Measurements from ENCODE around the gene LMO3. TPM values are rescaled to one million over a fixed set of nuclear protein-coding genes. Genes with fewer than 3 reads are reported as not detected.

Gene LMO3
- total and polyA plus RNA-seq, 2 of the 8 experiments (the other 6 are each of a cell fraction or from before 2014, with no cell fraction given) = 4.7 to 16.7 TPM

DNA sequence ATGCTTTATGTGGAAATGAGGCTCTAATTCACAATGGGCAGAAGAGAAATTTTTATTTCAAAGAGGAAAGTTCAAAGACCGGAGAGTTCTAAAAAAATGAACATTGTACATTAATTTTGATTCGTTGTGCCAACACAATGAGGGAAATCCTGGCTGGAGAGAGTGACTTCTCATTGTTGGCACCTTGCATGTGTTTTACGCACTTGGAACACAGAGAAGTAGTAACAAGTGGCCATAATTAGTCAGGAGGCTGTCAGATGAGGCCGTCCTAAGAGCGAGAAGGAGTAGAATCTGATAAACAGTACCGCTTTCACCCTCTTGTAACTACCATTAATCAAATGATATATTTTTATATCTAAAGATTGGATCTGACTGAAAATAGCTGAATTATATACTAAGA, 6.9 kb downstream of the LMO3 start:
- 90% methylated on average over 6 of the region's 6 CpGs; no CpG with 5 or more reads in 1 of the 2 experiments for WGBS, 2 experiments (ENCODE audit: extremely low coverage in 1 of 2, insufficient coverage in 1 of 2, insufficient read length in 1 of 2, insufficient replicate concordance in 2 of 2, low coverage in 1 of 2, low lambda C conversion rate in 2 of 2, missing lambda C conversion rate in 1 of 2)
- Histone ChIP-seq H4K5ac (ENCODE audit: insufficient read length, low read depth, low read length) (no peak overlapping the region), H3K9me3 (ENCODE audit: insufficient read depth in 2 of 2, low read depth in 1 of 2, low read length in 1 of 2) (no peaks in the 10 kb centered on the region), H3K27ac (ENCODE audit: low read depth, low read length) (no peak overlapping the region), H3K79me1 (ENCODE audit: low read depth, low read length) (no peaks in the 10 kb centered on the region), H2BK12ac (ENCODE audit: low read depth, low read length) (no peak overlapping the region), H3K27me3 (replicated peaks in 1 of 4; ENCODE audit: control insufficient read depth in 3 of 4, extremely low read depth in 1 of 4, insufficient read depth in 3 of 4, low read length in 3 of 4) (no peaks in the 10 kb centered on the region), H3K4me3 (ENCODE audit: extremely low read depth in 1 of 4, insufficient read depth in 2 of 4, low read depth in 3 of 4, low read length in 4 of 4) (no peak overlapping the region), H3K23ac (ENCODE audit: insufficient read length) (no peak overlapping the region), H2BK20ac (ENCODE audit: low read length) (no peak overlapping the region), H4K8ac (ENCODE audit: extremely low read depth, insufficient read depth, low read length) (no peak overlapping the region), H3K23me2 (ENCODE audit: low read depth, low read length) (no peaks in the 10 kb centered on the region), H4K20me1 (replicated peaks in 1 of 2; ENCODE audit: control insufficient read depth in 1 of 2, insufficient read depth in 2 of 2, low read length in 2 of 2) (no peaks in the 10 kb centered on the region), H3K14ac (ENCODE audit: insufficient read length) (no peak overlapping the region), H3K36me3 (ENCODE audit: control insufficient read depth in 2 of 4, insufficient read depth in 4 of 4, low read length in 3 of 4) (no peaks in the 10 kb centered on the region), H2BK15ac (ENCODE audit: low read length) (no peak overlapping the region), H3K79me2 (ENCODE audit: control insufficient read depth in 1 of 2, insufficient read depth in 2 of 2, low read length in 2 of 2) (no peaks in the 10 kb centered on the region; a peak in 1 of 4 replicates), H3K18ac (ENCODE audit: extremely low read depth, low read length) (no peak overlapping the region), H3K4ac (replicated peaks; ENCODE audit: insufficient read length, low read depth, low read length) (no peak overlapping the region), H4K91ac (replicated peaks; ENCODE audit: insufficient read length, low read length) (no peak overlapping the region), H2BK5ac (ENCODE audit: low read depth, low read length) (no peak overlapping the region), H2BK120ac (replicated peaks; ENCODE audit: low read depth, low read length) (no peak overlapping the region), H3K9ac (replicated peaks in 1 of 4; ENCODE audit: extremely low read depth in 1 of 4, low read depth in 3 of 4, low read length in 3 of 4) (no peak overlapping the region), H3K56ac (replicated peaks; ENCODE audit: insufficient read length, low read depth, low read length) (no peak overlapping the region), H3K4me2 (ENCODE audit: insufficient read depth in 1 of 2, low read depth in 2 of 2, low read length in 2 of 2) (no peak overlapping the region), H2AK5ac (ENCODE audit: low read depth, low read length) (no peak overlapping the region), H3K4me1 (replicated peaks in 1 of 4; ENCODE audit: control insufficient read depth in 3 of 4, insufficient read depth in 4 of 4, low read length in 3 of 4) (peaks cover 0 to 4% (median 2%) of the 10 kb centered on the region in 4 experiments; a peak in 3 of 7 replicates), H2AFZ (ENCODE audit: low read length) (no peak overlapping the region)
- ChIA-PET POLR2A (ENCODE audit: partially characterized antibody) (interaction anchor here (1.0 kb wide), 1 partner anchor 15 kb away, joined by 3 read pairs; no protein-coding TSS in a partner anchor), CTCF (ENCODE audit: partially characterized antibody) (no interaction called here)
- FAIRE-seq = no peak
- TF ChIP-seq FOSL1 (IDR thresholded peaks at IDR 0.05; ENCODE audit: insufficient read depth, low read depth, low read length) (no peak), BRCA1 (IDR thresholded peaks at IDR 0.05; ENCODE audit: low read depth, low read length) (no peak), CHD1 (IDR thresholded peaks at IDR 0.05; ENCODE audit: low read depth, low read length) (no peak), RNF2 (IDR thresholded peaks at IDR 0.05; ENCODE audit: borderline replicate concordance, low read depth, low read length, missing control alignments, poor library complexity, severe bottlenecking) (no peak)
- TF ChIP-seq, protein P1, sequence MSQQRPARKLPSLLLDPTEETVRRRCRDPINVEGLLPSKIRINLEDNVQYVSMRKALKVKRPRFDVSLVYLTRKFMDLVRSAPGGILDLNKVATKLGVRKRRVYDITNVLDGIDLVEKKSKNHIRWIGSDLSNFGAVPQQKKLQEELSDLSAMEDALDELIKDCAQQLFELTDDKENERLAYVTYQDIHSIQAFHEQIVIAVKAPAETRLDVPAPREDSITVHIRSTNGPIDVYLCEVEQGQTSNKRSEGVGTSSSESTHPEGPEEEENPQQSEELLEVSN (IDR thresholded peaks at IDR 0.05) = no peak
- no peak for DNase-seq (ENCODE audit: low read depth in 1 of 2, low spot score in 2 of 2)

Measured in H1 (cell line).